ENCODE data around the gene EIPR1.

DNA sequence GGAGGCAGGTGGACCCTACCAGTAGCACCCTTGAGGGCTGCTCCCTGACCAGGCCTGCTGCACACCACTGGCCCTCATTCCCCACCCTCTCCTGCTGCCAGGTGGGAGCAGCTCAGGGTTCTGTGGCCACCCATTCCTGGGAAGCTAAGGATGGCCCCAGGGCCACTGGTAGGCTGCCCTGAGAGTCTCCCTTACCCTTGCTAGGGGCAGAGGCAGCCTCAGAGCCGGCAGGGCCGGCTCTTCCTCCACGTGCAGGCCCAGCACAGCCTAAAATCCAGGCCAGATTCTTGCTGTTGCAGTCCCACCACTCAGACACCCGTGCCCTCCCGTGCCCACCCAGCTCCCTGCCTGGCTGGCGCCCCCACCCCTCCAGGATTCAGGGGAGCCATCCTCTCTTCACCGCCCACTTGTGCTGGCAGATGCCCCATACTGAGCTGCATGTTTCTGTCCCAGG, 199.0 kb downstream of the EIPR1 start:
- no peak for TF ChIP-seq RARG (CRISPR knock-in tag; IDR thresholded peaks at IDR 0.05; ENCODE audit: low read depth)
- TF ChIP-seq ADNP (CRISPR knock-in tag; IDR thresholded peaks at IDR 0.05) = no peak
- no peak for TF ChIP-seq EZH2 (conservative IDR thresholded peaks at IDR 0.05; ENCODE audit: low read depth, low read length)
- TF ChIP-seq ZNF589 (CRISPR knock-in tag; conservative IDR thresholded peaks at IDR 0.05) = no peak
- TF ChIP-seq, protein P1, sequence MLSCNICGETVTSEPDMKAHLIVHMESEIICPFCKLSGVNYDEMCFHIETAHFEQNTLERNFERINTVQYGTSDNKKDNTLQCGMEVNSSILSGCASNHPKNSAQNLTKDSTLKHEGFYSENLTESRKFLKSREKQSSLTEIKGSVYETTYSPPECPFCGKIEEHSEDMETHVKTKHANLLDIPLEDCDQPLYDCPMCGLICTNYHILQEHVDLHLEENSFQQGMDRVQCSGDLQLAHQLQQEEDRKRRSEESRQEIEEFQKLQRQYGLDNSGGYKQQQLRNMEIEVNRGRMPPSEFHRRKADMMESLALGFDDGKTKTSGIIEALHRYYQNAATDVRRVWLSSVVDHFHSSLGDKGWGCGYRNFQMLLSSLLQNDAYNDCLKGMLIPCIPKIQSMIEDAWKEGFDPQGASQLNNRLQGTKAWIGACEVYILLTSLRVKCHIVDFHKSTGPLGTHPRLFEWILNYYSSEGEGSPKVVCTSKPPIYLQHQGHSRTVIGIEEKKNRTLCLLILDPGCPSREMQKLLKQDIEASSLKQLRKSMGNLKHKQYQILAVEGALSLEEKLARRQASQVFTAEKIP (CRISPR knock-in tag; IDR thresholded peaks at IDR 0.05; ENCODE audit: borderline replicate concordance) = no peak
- TF ChIP-seq NCOA2 (CRISPR knock-in tag; IDR thresholded peaks at IDR 0.05) = no peak

Data from HepG2 (cell line).